Muscle of leg (tissue), 11 donors: ENCODE results near the gene DCST2. TPM values are rescaled to one million over a fixed set of nuclear protein-coding genes. Genes with fewer than 3 reads are reported as not detected.
"Not testable (repeated sequence)": the region's sequence is repeated elsewhere in the genome, so short reads cannot be mapped to it uniquely, and the experiment has no call there.

Source experiments
- DNase-seq: peaks from one replicate; pipeline ENCODE4 v3.0.0; 2013
- H3K27ac ChIP-seq: one replicate; pipeline ENCODE4 v1.5.1; 2013; ENCODE audit warnings: mild to moderate bottlenecking, low read length, control low read depth
- H3K27me3 ChIP-seq: one replicate; pipeline ENCODE4 v1.6.1; 2013; ENCODE audit warnings: low read length; ENCODE audit not compliant: control insufficient read depth, insufficient read depth
- H3K36me3 ChIP-seq: one replicate; pipeline ENCODE4 v1.6.1; 2013; ENCODE audit warnings: low read length; ENCODE audit not compliant: control insufficient read depth, insufficient read depth
- H3K4me1 ChIP-seq: one replicate; pipeline ENCODE4 v1.6.1; 2013; ENCODE audit warnings: low read length; ENCODE audit not compliant: control insufficient read depth, insufficient read depth
- H3K4me3 ChIP-seq: one replicate; pipeline ENCODE4 v1.5.1; 2013; ENCODE audit warnings: low read length, control low read depth
- H3K9me3 ChIP-seq: replicated peaks from 2 replicates; pipeline ENCODE4 v1.6.1; 2013; ENCODE audit warnings: low read depth, low read length; ENCODE audit not compliant: control insufficient read depth
- WGBS: methylation state at CpG from one replicate; pipeline ENCODE4 v1.1.5; 2013; ENCODE audit warnings: missing lambda C conversion rate; ENCODE audit not compliant: insufficient coverage; 5-methylcytosine and 5-hydroxymethylcytosine counted together
- polyA plus RNA-seq, 8 donors: library from polyadenylated mRNA; unstranded; fragments of 120-200 nt; gene quantifications; one replicate each; pipeline versions ENCODE4 v1.2.1 to v1.2.3, GENCODE V29; 2013; ENCODE audit warnings: inconsistent platforms in 1 of 8, low replicate concordance in 1 of 8; ENCODE audit not compliant: insufficient read length in 8 of 8, insufficient read depth in 1 of 8
- total RNA-seq: library from RNA; stranded (reverse); fragments of 120-200 nt; gene quantifications from one replicate; pipeline ENCODE4 v1.2.4, GENCODE V29; 2013

Gene DCST2
- total and polyA plus RNA-seq, 9 donors: 0.49 to 1.6 (median 0.78) TPM

DNA sequence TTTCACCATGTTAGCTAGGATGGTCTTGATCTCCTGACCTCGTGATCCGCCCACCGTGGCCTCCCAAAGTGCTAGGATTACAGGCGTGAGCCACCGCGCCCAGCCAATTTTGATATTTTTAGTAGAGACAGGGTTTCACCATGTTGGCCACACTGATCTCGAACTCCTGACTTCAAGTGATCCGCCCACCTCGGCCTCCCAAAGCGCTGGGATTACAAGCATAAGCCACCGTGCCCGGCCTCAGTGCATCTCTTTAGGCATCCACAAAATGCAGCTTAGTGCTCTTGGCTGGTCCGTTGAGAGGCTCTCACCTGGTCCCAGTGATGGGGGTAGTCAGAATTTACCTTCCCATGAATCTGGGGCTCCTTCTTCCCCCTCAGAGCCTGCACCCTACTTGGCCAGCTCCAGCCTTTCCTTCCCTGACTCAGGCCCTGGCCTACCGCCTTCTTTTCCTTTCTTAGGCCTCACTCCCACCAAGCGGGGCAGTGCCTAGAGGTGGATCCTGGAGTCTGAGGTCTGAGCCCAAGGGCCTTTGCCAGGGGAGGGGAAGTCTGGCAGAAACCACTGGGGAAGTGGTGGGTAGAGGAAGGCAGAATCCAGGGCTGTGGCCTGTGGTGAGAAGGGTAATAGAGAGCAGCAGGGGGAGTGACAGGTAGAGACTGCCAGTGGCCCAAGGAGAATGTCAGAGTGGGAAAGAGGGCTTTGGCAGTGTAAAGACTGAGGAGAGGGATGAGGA lies 36.4 kb downstream of the DCST2 start:
- no peaks in the 10 kb centered on the region for H3K9me3 ChIP-seq
- peaks cover 27% of the 10 kb centered on the region for H3K4me1 ChIP-seq
- H3K27ac ChIP-seq: no peak overlapping the region
- H3K27me3 ChIP-seq: no peaks in the 10 kb centered on the region
- 89% methylated on average over 10 of the region's 15 CpGs for WGBS
- DNase-seq: no peak
- H3K4me3 ChIP-seq: no peak overlapping the region
- no peaks in the 10 kb centered on the region for H3K36me3 ChIP-seq

DNA sequence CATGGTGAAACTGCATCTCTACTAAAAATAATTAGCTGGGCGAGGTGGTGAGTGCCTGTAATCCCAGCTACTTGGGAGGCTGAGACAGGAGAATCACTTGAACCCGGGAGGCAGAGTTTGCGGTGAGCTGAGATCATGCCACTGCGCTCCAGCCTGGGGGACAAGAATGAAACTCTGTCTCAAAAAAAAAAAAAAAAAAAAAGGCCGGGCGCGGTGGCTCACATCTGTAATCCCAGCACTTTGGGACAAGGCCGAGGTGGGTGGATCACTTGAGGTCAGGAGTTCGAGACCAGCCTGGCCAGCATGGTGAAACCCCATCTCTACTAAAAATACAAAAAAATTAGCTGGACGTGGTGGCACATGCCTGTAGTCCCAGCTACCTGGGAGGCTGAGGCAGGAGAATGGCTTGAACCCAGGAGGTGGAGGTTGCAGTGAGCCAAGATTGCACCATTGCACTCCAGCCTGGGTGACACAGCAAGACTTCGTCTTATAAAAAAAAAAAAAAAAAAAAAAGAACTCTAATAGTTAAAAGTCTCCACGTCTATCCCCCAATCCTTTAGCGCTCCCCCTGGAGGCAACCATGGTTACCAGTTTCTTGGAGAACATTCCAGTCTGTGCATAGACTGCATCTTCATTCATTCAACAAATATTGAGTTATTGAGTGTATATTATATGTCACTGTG lies 38.1 kb downstream of the DCST2 start:
- H3K9me3 ChIP-seq, H3K4me3 ChIP-seq, H3K27ac ChIP-seq, H3K36me3 ChIP-seq, H3K27me3 ChIP-seq: not testable (repeated sequence)
- H3K4me1 ChIP-seq: peaks cover 17% of the 10 kb centered on the region
- no CpG with 5 or more reads among the region's 13 CpGs for WGBS
- DNase-seq: peak; percentile 76

DNA sequence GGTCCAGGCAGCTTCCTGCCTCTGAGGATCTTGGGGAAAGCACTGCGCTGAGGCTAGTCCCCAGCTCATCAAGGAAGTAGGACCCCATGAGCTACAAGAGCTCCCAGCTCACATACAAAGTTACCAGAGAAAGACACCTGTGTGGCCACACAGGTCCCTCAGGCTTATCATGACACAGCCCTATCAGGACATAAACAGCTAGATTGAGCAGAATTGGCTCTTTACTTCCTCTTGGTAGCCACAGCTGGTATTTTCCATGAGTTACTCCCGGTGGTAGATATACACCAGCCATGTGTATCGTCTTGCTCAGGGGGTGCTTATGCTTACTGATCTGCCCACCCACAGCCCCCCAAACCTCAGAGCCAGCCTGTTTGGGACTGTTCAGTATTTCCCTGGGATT lies 39.0 kb downstream of the DCST2 start:
- Histone ChIP-seq H3K4me1 (peaks cover 8% of the 10 kb centered on the region), H3K9me3 (no peaks in the 10 kb centered on the region), H3K27ac (no peak overlapping the region), H3K36me3 (peaks cover 14% of the 10 kb centered on the region), H3K4me3 (no peak overlapping the region), H3K27me3 (no peaks in the 10 kb centered on the region)
- DNase-seq: no peak
- WGBS: 60% methylated on average over 3 of the region's 3 CpGs

DNA sequence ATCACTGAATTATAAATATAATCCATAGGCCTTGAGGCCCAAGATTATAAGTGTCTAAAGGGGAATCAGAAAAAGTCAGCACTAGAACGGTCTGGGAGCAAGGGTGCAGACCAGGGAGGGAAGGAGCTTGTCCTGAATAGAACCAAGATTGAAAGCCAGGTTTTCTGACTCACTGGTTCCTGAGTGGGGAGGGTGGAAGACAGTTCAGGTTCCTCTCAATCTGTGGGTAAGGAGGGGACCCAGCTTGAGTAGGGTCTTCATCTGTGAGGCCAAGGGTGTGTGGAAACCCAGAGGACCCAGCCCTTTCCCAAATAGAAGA lies 39.4 kb downstream of the DCST2 start:
- no peak overlapping the region for H3K27ac ChIP-seq
- peaks cover 6% of the 10 kb centered on the region for H3K4me1 ChIP-seq
- no peak overlapping the region for H3K4me3 ChIP-seq
- H3K36me3 ChIP-seq: peaks cover 18% of the 10 kb centered on the region
- 67% methylated on average over 1 of the region's 1 CpG for WGBS
- DNase-seq: no peak
- H3K9me3 ChIP-seq: no peaks in the 10 kb centered on the region
- no peaks in the 10 kb centered on the region for H3K27me3 ChIP-seq

DNA sequence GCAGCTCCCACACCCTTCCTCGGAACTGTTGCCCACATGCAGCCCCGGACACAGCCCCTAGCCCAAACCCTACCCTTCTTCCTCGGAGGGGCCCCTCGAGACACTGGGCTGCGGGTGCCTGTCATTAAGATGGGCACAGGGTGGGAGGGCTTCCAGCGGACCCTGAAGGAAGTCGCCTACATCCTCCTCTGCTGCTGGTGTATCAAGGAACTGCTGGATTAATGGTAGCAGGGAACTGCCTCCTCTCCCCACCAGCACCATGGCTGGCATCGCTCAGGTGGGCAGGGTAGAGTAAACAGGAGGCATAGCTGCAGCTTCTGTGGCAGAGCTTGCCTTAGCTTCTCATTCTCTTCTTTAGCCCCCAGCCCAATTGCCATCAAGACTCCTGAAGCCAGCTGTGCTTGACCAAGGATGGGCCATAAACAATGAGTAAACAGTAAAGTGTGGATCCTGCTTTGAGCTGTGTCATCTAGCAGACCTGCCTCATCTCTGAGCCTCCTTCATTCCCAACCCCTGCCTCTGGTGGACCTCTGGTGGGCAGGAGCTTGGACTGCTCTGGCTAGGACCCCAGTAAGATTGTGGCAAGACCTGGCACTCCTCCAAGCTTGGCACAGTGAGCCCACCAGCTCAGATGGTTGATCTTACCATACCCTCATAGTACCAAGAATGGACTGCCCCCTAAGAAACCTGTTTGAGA lies 39.9 kb downstream of the DCST2 start, which contains the start of gene LENEP:
LENEP (plus strand) TSS at position 15 of the 697 bp plus-strand sequence; CDS start at position 37, 22 bp downstream.
- Histone ChIP-seq H3K27me3 (no peaks in the 10 kb centered on the region), H3K27ac (no peak within 1 kb of the TSS), H3K4me1 (peaks cover under 1% of the 10 kb centered on the region), H3K36me3 (peaks cover 23% of the 10 kb centered on the region), H3K4me3 (no peak within 1 kb of the TSS), H3K9me3 (no peaks in the 10 kb centered on the region)
- WGBS: no CpG with 5 or more reads among the region's 8 CpGs
- DNase-seq: no peak

DNA sequence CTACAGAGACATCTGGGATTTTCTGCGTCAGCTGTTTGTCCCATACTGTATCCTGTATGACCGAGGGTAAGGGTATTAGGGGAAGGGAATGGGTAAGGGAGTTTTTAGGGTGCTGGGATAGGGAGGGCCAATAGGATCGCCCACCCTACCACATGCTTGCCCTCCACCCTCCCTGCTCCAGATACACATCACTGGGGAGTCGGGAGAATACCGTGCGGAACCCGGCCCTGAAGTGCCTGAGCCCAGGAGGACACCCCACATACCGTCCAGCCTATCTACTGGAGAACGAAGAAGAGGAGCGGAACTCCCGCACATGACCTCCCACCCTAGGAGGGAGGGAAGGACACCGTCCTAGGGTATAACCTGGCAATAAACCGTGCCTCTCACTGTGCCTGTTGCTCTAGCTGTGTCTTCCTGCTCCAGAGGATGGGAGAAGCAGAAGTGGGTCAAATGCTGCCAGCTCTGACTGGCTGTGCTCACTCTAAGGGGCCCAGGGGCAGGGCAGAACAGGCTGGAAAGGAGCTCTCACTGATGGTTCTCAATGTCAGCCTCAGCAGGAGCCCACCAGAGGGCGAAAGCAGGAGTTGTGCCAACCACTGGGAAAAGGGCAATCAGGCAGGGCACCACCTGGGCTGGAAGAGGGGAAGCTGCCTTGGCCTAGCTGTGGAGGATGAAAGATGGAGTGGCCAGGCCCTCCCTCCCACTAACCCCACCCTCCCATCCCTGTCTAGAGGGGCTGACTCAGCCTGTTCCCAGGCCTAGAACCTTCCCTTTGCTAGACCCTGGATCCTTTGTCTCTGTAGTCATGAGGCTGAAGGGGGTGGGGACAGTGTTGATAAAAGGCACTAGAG lies 40.6 kb downstream of the DCST2 start:
- H3K4me1 ChIP-seq: no peaks in the 10 kb centered on the region

DNA sequence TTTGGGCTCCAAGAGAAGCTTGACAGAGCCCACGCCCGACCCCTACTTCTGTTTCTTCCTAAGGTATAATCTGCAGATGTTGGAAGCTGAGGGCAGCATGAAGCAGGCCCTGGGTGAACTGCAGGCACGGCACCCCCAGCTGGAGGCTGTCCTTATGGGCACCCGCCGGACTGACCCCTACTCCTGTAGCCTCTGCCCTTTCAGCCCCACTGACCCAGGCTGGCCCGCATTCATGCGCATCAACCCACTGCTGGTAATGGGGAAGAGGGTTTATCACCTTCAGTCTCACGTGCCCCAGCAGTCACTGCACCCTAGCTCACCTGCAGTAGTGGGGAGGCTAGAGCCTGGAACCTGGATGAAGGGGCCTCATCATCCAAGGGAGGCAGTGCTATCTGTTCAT lies 43.3 kb downstream of the DCST2 start:
- DNase-seq: no peak
- H3K4me3 ChIP-seq: no peak overlapping the region
- H3K27ac ChIP-seq: no peak overlapping the region
- 90% methylated on average over 1 of the region's 8 CpGs for WGBS
- peaks cover 39% of the 10 kb centered on the region for H3K36me3 ChIP-seq
- no peaks in the 10 kb centered on the region for H3K4me1 ChIP-seq
- H3K27me3 ChIP-seq: no peaks in the 10 kb centered on the region
- H3K9me3 ChIP-seq: no peaks in the 10 kb centered on the region

More for the DNA sequence above, 40.6 kb downstream of the DCST2 start:
- DNase-seq: no peak
- peaks cover 30% of the 10 kb centered on the region for H3K36me3 ChIP-seq
- no peaks in the 10 kb centered on the region for H3K9me3 ChIP-seq
- no peak overlapping the region for H3K27ac ChIP-seq
- H3K4me3 ChIP-seq: no peak overlapping the region
- no peaks in the 10 kb centered on the region for H3K27me3 ChIP-seq
- 40% methylated on average over 1 of the region's 14 CpGs for WGBS

DNA sequence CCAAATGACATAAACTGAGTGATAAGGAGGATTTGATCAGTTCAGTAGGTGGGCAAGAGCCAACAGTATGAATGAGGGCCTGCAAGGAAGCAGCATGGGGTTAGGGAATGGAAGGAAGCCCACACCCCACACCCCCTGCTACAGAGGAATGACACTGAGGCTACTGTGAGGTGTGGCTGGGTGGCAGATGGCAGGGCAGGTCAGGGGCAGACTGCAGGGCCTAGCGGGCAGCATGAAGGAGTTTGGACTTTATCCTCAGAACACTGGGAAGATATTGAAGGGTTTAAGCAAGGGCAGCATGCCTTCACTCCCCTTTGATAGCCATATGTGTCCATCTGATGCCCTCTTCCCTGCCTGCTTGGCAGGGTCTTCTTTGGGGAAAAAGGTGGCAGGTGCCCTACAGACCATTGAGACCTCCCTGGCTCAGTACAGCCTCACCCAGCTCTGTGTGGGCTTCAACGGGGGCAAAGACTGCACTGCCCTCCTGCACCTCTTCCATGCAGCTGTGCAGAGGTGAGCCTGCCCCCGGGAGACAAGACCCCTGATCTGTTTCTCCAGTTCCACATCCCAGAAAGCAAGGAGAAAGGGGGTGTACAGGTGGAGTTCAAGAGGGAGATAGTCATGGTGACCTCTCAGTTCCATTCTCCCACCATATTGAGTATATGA lies 44.3 kb downstream of the DCST2 start:
- no peaks in the 10 kb centered on the region for H3K4me1 ChIP-seq
- no peak overlapping the region for H3K27ac ChIP-seq
- no peak for DNase-seq
- H3K36me3 ChIP-seq: peaks cover 39% of the 10 kb centered on the region
- WGBS: no CpG with 5 or more reads among the region's 3 CpGs
- H3K27me3 ChIP-seq: no peaks in the 10 kb centered on the region
- H3K4me3 ChIP-seq: no peak overlapping the region
- no peaks in the 10 kb centered on the region for H3K9me3 ChIP-seq

DNA sequence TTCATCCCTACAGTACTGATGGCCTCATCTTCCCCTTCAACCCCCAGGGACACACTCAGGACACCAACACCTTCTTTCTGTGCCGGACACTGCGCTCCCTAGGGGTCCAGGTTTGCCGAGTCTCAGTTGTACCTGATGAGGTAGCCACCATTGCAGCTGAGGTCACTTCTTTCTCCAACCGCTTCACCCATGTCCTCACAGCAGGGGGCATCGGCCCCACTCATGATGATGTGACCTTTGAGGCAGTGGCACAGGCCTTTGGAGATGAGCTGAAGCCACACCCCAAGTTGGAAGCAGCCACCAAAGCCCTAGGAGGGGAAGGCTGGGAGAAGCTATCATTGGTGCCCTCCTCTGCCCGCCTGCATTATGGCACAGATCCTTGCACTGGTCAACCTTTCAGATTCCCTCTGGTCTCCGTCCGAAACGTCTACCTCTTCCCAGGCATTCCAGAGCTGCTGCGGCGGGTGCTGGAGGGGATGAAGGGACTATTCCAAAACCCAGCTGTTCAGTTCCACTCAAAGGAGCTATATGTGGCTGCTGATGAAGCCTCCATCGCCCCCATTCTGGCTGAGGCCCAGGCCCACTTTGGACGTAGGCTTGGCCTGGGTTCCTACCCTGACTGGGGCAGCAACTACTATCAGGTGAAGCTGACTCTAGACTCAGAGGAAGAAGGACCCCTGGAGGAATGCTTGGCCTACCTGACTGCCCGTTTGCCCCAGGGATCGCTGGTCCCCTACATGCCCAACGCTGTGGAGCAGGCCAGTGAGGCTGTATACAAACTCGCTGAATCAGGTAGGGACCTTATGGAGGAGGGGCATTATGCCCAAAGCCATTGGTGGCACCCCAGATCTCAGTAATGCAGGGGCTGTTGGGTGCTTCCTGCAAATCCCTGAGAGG lies 45.3 kb downstream of the DCST2 start:
- DNase-seq: no peak
- Histone ChIP-seq H3K36me3 (peaks cover 39% of the 10 kb centered on the region), H3K27me3 (no peaks in the 10 kb centered on the region), H3K9me3 (no peaks in the 10 kb centered on the region), H3K4me3 (no peak overlapping the region), H3K4me1 (peaks cover 8% of the 10 kb centered on the region), H3K27ac (no peak overlapping the region)
- WGBS: 83% methylated on average over 8 of the region's 17 CpGs
